ENCODE measurements around the gene GRK1.

GRK1 gene

GRCh38 chr13:113734099-113734825 lies 67.2 kb downstream of the GRK1 start:
- no peaks in the 10 kb centered on the region for H3K4me1 ChIP-seq (ENCODE audit: control insufficient read depth, insufficient read depth, low read length)
- H3K9ac ChIP-seq (ENCODE audit: low read length), result no peak overlapping the region
- H3K36me3 ChIP-seq (ENCODE audit: control insufficient read depth, insufficient read depth, low read length), result no peaks in the 10 kb centered on the region
- no peak overlapping the region for H3K4me3 ChIP-seq (ENCODE audit: low read depth, low read length)
- no peak overlapping the region for H3K27ac ChIP-seq (ENCODE audit: low read depth, low read length)
- peaks cover 11% of the 10 kb centered on the region; the same call in 1 of the 2 replicates for H3K27me3 ChIP-seq (ENCODE audit: control insufficient read depth, insufficient read depth, low read length)
- peaks cover 8% of the 10 kb centered on the region for H3K9me3 ChIP-seq (ENCODE audit: control insufficient read depth, insufficient read depth, low read depth, low read length)

GRCh38 chr13:113734826-113735125 lies 67.8 kb downstream of the GRK1 start:
- no peaks in the 10 kb centered on the region for H3K36me3 ChIP-seq (ENCODE audit: control insufficient read depth, insufficient read depth, low read length)
- no peak overlapping the region for H3K27ac ChIP-seq (ENCODE audit: low read depth, low read length)
- H3K4me1 ChIP-seq (ENCODE audit: control insufficient read depth, insufficient read depth, low read length), result no peaks in the 10 kb centered on the region
- H3K27me3 ChIP-seq (ENCODE audit: control insufficient read depth, insufficient read depth, low read length), result peaks cover 6% of the 10 kb centered on the region; the same call in 1 of the 2 replicates
- H3K9me3 ChIP-seq (ENCODE audit: control insufficient read depth, insufficient read depth, low read depth, low read length), result peaks cover 8% of the 10 kb centered on the region
- no peak overlapping the region for H3K4me3 ChIP-seq (ENCODE audit: low read depth, low read length)
- no peak overlapping the region for H3K9ac ChIP-seq (ENCODE audit: low read length)

GRCh38 chr13:113735194-113735593 lies 68.2 kb downstream of the GRK1 start:
- Histone ChIP-seq H3K9ac (ENCODE audit: low read length) (no peak overlapping the region), H3K9me3 (ENCODE audit: control insufficient read depth, insufficient read depth, low read depth, low read length) (peaks cover 8% of the 10 kb centered on the region), H3K4me3 (ENCODE audit: low read depth, low read length) (no peak overlapping the region), H3K27me3 (ENCODE audit: control insufficient read depth, insufficient read depth, low read length) (peaks cover 6% of the 10 kb centered on the region; the same call in 1 of the 2 replicates), H3K4me1 (ENCODE audit: control insufficient read depth, insufficient read depth, low read length) (no peaks in the 10 kb centered on the region), H3K27ac (ENCODE audit: low read depth, low read length) (no peak overlapping the region), H3K36me3 (ENCODE audit: control insufficient read depth, insufficient read depth, low read length) (no peaks in the 10 kb centered on the region)

- Histone ChIP-seq H3K36me3 (ENCODE audit: control insufficient read depth, insufficient read depth, low read length) (no peaks in the 10 kb centered on the region), H3K4me1 (ENCODE audit: control insufficient read depth, insufficient read depth, low read length) (no peaks in the 10 kb centered on the region), H3K9me3 (ENCODE audit: control insufficient read depth, insufficient read depth, low read depth, low read length) (peaks cover 8% of the 10 kb centered on the region), H3K27me3 (ENCODE audit: control insufficient read depth, insufficient read depth, low read length) (peaks cover under 1% of the 10 kb centered on the region; the same call in 1 of the 2 replicates), H3K9ac (ENCODE audit: low read length) (no peak overlapping the region), H3K4me3 (ENCODE audit: low read depth, low read length) (no peak overlapping the region), H3K27ac (ENCODE audit: low read depth, low read length) (no peak overlapping the region)
These were observed 68.7 kb downstream of the GRK1 start for GRCh38 chr13:113735750-113736149.

GRCh38 chr13:113736258-113736731 lies 69.3 kb downstream of the GRK1 start:
- Histone ChIP-seq H3K27ac (ENCODE audit: low read depth, low read length) (no peak overlapping the region), H3K9ac (ENCODE audit: low read length) (no peak overlapping the region), H3K27me3 (ENCODE audit: control insufficient read depth, insufficient read depth, low read length) (no peaks in the 10 kb centered on the region; the same call in 1 of the 2 replicates), H3K4me3 (ENCODE audit: low read depth, low read length) (no peak overlapping the region), H3K36me3 (ENCODE audit: control insufficient read depth, insufficient read depth, low read length) (no peaks in the 10 kb centered on the region), H3K9me3 (ENCODE audit: control insufficient read depth, insufficient read depth, low read depth, low read length) (peaks cover 8% of the 10 kb centered on the region), H3K4me1 (ENCODE audit: control insufficient read depth, insufficient read depth, low read length) (no peaks in the 10 kb centered on the region)

- H3K9ac ChIP-seq (ENCODE audit: low read length), result no peak overlapping the region
- H3K27me3 ChIP-seq (ENCODE audit: control insufficient read depth, insufficient read depth, low read length), result no peaks in the 10 kb centered on the region
- peaks cover 8% of the 10 kb centered on the region for H3K9me3 ChIP-seq (ENCODE audit: control insufficient read depth, insufficient read depth, low read depth, low read length)
- peaks cover 4% of the 10 kb centered on the region; the same call in 1 of the 2 replicates for H3K4me1 ChIP-seq (ENCODE audit: control insufficient read depth, insufficient read depth, low read length)
- H3K36me3 ChIP-seq (ENCODE audit: control insufficient read depth, insufficient read depth, low read length), result no peaks in the 10 kb centered on the region
- no peak overlapping the region for H3K27ac ChIP-seq (ENCODE audit: low read depth, low read length)
- no peak overlapping the region for H3K4me3 ChIP-seq (ENCODE audit: low read depth, low read length)
These were observed 70.8 kb downstream of the GRK1 start for GRCh38 chr13:113737803-113738202.

- H3K9ac ChIP-seq (ENCODE audit: low read length), result no peak overlapping the region
- H3K9me3 ChIP-seq (ENCODE audit: control insufficient read depth, insufficient read depth, low read depth, low read length), result no peaks in the 10 kb centered on the region
- H3K36me3 ChIP-seq (ENCODE audit: control insufficient read depth, insufficient read depth, low read length), result no peaks in the 10 kb centered on the region
- no peak overlapping the region for H3K27ac ChIP-seq (ENCODE audit: low read depth, low read length)
- peaks cover 4% of the 10 kb centered on the region; the same call in 1 of the 2 replicates for H3K4me1 ChIP-seq (ENCODE audit: control insufficient read depth, insufficient read depth, low read length)
- no peaks in the 10 kb centered on the region for H3K27me3 ChIP-seq (ENCODE audit: control insufficient read depth, insufficient read depth, low read length)
- no peak overlapping the region for H3K4me3 ChIP-seq (ENCODE audit: low read depth, low read length)
These were observed 72.7 kb downstream of the GRK1 start for GRCh38 chr13:113739527-113740285.

GRCh38 chr13:113740286-113740556 lies 73.2 kb downstream of the GRK1 start:
- Histone ChIP-seq H3K4me3 (ENCODE audit: low read depth, low read length) (no peak overlapping the region), H3K27ac (ENCODE audit: low read depth, low read length) (no peak overlapping the region), H3K36me3 (ENCODE audit: control insufficient read depth, insufficient read depth, low read length) (no peaks in the 10 kb centered on the region), H3K9me3 (ENCODE audit: control insufficient read depth, insufficient read depth, low read depth, low read length) (no peaks in the 10 kb centered on the region), H3K9ac (ENCODE audit: low read length) (no peak overlapping the region), H3K27me3 (ENCODE audit: control insufficient read depth, insufficient read depth, low read length) (no peaks in the 10 kb centered on the region), H3K4me1 (ENCODE audit: control insufficient read depth, insufficient read depth, low read length) (peaks cover 4% of the 10 kb centered on the region; the same call in 1 of the 2 replicates)

GRCh38 chr13:113740661-113741060 lies 73.6 kb downstream of the GRK1 start:
- no peak overlapping the region for H3K4me3 ChIP-seq (ENCODE audit: low read depth, low read length)
- H3K36me3 ChIP-seq (ENCODE audit: control insufficient read depth, insufficient read depth, low read length), result no peaks in the 10 kb centered on the region
- H3K27me3 ChIP-seq (ENCODE audit: control insufficient read depth, insufficient read depth, low read length), result no peaks in the 10 kb centered on the region
- no peak overlapping the region for H3K27ac ChIP-seq (ENCODE audit: low read depth, low read length)
- H3K4me1 ChIP-seq (ENCODE audit: control insufficient read depth, insufficient read depth, low read length), result peaks cover 4% of the 10 kb centered on the region; the same call in 1 of the 2 replicates
- H3K9me3 ChIP-seq (ENCODE audit: control insufficient read depth, insufficient read depth, low read depth, low read length), result no peaks in the 10 kb centered on the region
- H3K9ac ChIP-seq (ENCODE audit: low read length), result no peak overlapping the region

GRCh38 chr13:113741191-113741668 lies 74.2 kb downstream of the GRK1 start:
- no peak overlapping the region for H3K9ac ChIP-seq (ENCODE audit: low read length)
- no peaks in the 10 kb centered on the region for H3K36me3 ChIP-seq (ENCODE audit: control insufficient read depth, insufficient read depth, low read length)
- H3K9me3 ChIP-seq (ENCODE audit: control insufficient read depth, insufficient read depth, low read depth, low read length), result no peaks in the 10 kb centered on the region
- no peaks in the 10 kb centered on the region for H3K27me3 ChIP-seq (ENCODE audit: control insufficient read depth, insufficient read depth, low read length)
- H3K4me1 ChIP-seq (ENCODE audit: control insufficient read depth, insufficient read depth, low read length), result peaks cover 4% of the 10 kb centered on the region; the same call in 1 of the 2 replicates
- no peak overlapping the region for H3K27ac ChIP-seq (ENCODE audit: low read depth, low read length)
- no peak overlapping the region for H3K4me3 ChIP-seq (ENCODE audit: low read depth, low read length)

- no peaks in the 10 kb centered on the region for H3K36me3 ChIP-seq (ENCODE audit: control insufficient read depth, insufficient read depth, low read length)
- H3K4me3 ChIP-seq (ENCODE audit: low read depth, low read length), result no peak overlapping the region
- H3K27me3 ChIP-seq (ENCODE audit: control insufficient read depth, insufficient read depth, low read length), result no peaks in the 10 kb centered on the region
- H3K4me1 ChIP-seq (ENCODE audit: control insufficient read depth, insufficient read depth, low read length), result peaks cover 4% of the 10 kb centered on the region; the same call in 1 of the 2 replicates
- no peaks in the 10 kb centered on the region for H3K9me3 ChIP-seq (ENCODE audit: control insufficient read depth, insufficient read depth, low read depth, low read length)
- H3K9ac ChIP-seq (ENCODE audit: low read length), result no peak overlapping the region
- H3K27ac ChIP-seq (ENCODE audit: low read depth, low read length), result no peak overlapping the region
These were observed 75.0 kb downstream of the GRK1 start for GRCh38 chr13:113742000-113742441.

Measured in HUES6 (cell line).